ENCODE measurements around the gene SYNM. TPM values are rescaled to one million over a fixed set of nuclear protein-coding genes. Genes with fewer than 3 reads are reported as not detected.

The SYNM gene
- 29.6 to 39.7 TPM (median 32.3 TPM) in 5 replicates for total RNA-seq (2022; extraction: Qiagen RNA extraction)

GRCh38 chr15:99104788-99105513 lies at the start of gene SYNM:
SYNM (plus strand) TSS chr15:99105080; CDS start chr15:99105200, 120 bp downstream.

Other genes starting within 250 kb of the SYNM start
- gene PGPEP1L, start 97.3 kb upstream of the SYNM start, total RNA-seq (2022; extraction: Qiagen RNA extraction): 0.10 to 0.22 TPM in 2 of 5 replicates, not detected in the others
- 9.0 to 14.4 TPM (median 11.5 TPM) in 5 replicates for gene TTC23, start 144.5 kb downstream of the SYNM start, total RNA-seq (2022; extraction: Qiagen RNA extraction)
- gene LRRC28, start 146.4 kb downstream of the SYNM start, total RNA-seq (2022; extraction: Qiagen RNA extraction): 12.9 to 15.9 TPM (median 13.9 TPM) in 5 replicates

All from A549 treated with Hydrocortisone at 1 μM for 4 hours (cell line).